TTC549 (cell line): ENCODE results near the gene ELOVL5.

Experiments used
- FAIRE-seq: peaks from 2 replicates; lab custom pipeline; 2012; peaks lifted over from hg19 to GRCh38; lab: Jason Lieb, UNC

ELOVL5 gene

GRCh38 chr6:53238311-53238710, 110.4 kb downstream of the ELOVL5 start:
- no peak for FAIRE-seq

- FAIRE-seq, result no peak
Observed at GRCh38 chr6:53236241-53236640, 112.5 kb downstream of the ELOVL5 start.

GRCh38 chr6:53235508-53235907, 113.2 kb downstream of the ELOVL5 start:
- FAIRE-seq, result no peak

GRCh38 chr6:53233309-53233708, 115.4 kb downstream of the ELOVL5 start:
- no peak for FAIRE-seq

- no peak for FAIRE-seq
Observed at GRCh38 chr6:53230775-53231467, 117.8 kb downstream of the ELOVL5 start.

- FAIRE-seq, result no peak
Observed at GRCh38 chr6:53227847-53228246, 120.9 kb downstream of the ELOVL5 start.

GRCh38 chr6:53220605-53221004, 128.1 kb downstream of the ELOVL5 start:
- FAIRE-seq, result no peak
